ENCODE results near the gene HMSD. TPM values are rescaled to one million over a fixed set of nuclear protein-coding genes. Genes with fewer than 3 reads are reported as not detected.
"Not testable (repeated sequence)": the region's sequence is repeated elsewhere in the genome, so short reads cannot be mapped to it uniquely, and the experiment has no call there.

Gene HMSD
- total and polyA plus RNA-seq, 2 experiments from 2014 or later: not detected

DNA sequence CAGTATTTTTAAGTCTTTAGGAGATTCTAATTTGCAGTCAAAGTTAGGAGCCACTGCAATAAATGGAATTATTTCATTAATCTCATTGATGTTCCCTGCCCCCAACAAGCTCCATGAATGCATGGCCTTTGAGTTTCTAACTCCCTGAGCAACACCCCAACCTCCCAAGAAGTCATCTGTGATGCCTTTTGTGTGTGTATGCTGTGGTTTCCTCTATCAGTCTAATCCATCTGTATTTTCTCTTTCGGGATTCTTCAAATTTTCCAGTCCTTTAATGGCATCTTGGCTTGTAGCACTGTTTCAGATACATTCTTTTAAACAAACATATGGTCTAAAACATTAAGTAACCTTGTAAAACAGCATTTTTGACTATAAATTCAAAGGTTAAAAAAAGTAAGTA is 24.6 kb upstream of the HMSD start:
- H3K4me1 ChIP-seq (ENCODE audit: low read depth): no peaks in the 10 kb centered on the region
- H3K36me3 ChIP-seq: no peaks in the 10 kb centered on the region
- no peak overlapping the region for H3K4me3 ChIP-seq
- TF ChIP-seq, protein P1, sequence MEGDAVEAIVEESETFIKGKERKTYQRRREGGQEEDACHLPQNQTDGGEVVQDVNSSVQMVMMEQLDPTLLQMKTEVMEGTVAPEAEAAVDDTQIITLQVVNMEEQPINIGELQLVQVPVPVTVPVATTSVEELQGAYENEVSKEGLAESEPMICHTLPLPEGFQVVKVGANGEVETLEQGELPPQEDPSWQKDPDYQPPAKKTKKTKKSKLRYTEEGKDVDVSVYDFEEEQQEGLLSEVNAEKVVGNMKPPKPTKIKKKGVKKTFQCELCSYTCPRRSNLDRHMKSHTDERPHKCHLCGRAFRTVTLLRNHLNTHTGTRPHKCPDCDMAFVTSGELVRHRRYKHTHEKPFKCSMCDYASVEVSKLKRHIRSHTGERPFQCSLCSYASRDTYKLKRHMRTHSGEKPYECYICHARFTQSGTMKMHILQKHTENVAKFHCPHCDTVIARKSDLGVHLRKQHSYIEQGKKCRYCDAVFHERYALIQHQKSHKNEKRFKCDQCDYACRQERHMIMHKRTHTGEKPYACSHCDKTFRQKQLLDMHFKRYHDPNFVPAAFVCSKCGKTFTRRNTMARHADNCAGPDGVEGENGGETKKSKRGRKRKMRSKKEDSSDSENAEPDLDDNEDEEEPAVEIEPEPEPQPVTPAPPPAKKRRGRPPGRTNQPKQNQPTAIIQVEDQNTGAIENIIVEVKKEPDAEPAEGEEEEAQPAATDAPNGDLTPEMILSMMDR (IDR thresholded peaks at IDR 0.05; ENCODE audit: low read depth, low read length): no peak
- H3K9me3 ChIP-seq (ENCODE audit: low read depth): no peaks in the 10 kb centered on the region
- DNase-seq (ENCODE audit: low read depth in 1 of 2, low spot score in 1 of 2): peak in 1 of 2 donors; percentile 31
- no peaks in the 10 kb centered on the region for H3K27me3 ChIP-seq
- H3K27ac ChIP-seq: no peak overlapping the region

DNA sequence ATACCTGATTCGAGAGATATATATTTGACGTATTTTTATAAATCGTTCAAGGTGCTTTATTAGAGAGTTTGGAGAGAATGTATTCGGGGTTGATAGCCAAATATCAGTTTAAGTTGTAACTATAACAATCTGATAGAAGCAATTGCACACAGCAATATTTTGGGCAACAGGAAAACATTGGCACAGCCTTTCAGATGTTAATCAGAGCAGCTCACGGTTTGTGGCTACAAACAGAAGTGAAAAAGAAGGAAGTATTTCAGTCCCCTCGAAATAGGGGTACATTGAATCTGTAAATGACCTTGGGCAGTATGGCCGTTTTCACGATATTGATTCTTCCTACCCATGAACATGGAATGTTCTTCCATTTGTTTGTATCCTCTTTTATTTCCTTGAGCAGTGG is 20.8 kb upstream of the HMSD start:
- Histone ChIP-seq H3K4me3 (no peak overlapping the region), H3K9me3 (ENCODE audit: low read depth) (no peaks in the 10 kb centered on the region), H3K4me1 (ENCODE audit: low read depth) (no peaks in the 10 kb centered on the region), H3K27ac (no peak overlapping the region), H3K36me3 (no peaks in the 10 kb centered on the region), H3K27me3 (peaks cover 3% of the 10 kb centered on the region)
- no peak for DNase-seq (ENCODE audit: low read depth in 1 of 2, low spot score in 1 of 2)
- TF ChIP-seq, protein P1 (IDR thresholded peaks at IDR 0.05; ENCODE audit: low read depth, low read length): no peak

DNA sequence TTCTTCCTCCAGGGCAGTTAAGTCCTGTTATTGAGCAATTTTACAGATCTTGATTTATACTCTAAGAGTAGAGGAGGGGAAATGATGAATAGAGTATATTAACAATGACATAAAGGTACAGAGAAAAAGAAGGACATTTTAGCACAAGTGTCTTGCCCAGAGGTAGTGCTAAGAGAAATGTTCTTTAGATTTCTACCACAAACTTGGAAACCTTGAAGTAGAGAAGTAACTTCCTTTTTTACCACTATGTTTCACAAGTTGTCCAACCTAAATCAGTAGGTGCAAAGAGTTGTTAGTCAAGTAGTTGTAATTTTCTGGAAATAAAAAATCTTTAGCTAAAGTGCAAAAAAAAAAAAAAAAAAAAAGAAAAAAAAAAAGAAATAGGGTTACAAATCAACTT is 19.7 kb upstream of the HMSD start:
- H3K9me3 ChIP-seq (ENCODE audit: low read depth); H3K36me3 ChIP-seq; H3K27ac ChIP-seq; H3K4me3 ChIP-seq; H3K4me1 ChIP-seq (ENCODE audit: low read depth); DNase-seq (ENCODE audit: low read depth in 1 of 2, low spot score in 1 of 2); H3K27me3 ChIP-seq: not testable (repeated sequence)

DNA sequence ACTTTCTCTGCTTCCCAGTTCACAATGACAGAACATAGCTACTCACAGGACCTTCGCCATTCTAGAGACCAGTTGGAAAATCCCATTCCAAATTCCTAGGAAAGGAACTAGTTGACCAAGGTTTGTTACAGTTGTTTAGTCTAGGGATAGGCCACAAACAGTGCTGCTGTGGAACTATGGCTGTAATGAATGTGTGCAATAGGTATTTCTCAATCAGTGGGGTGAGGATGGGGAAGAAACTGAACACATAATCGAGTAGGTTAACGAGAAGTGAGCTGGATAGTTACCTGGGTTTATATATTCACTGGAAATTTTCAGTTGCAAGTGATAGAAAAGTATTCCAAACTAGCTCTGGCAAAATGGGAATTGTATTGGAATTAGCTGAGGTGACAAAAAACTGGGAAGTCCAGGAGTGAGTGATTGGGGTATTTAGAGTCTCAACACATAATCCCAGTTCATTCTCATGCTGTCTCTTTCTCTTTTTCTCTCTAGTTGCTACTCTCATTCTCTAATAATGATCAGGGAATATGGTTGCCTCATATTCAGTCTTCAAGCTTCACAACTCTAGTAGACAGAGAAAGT is 18.2 kb upstream of the HMSD start:
- Histone ChIP-seq H3K4me1 (ENCODE audit: low read depth) (no peaks in the 10 kb centered on the region), H3K4me3 (no peak overlapping the region), H3K27ac (no peak overlapping the region), H3K27me3 (peaks cover 15% of the 10 kb centered on the region), H3K9me3 (ENCODE audit: low read depth) (no peaks in the 10 kb centered on the region), H3K36me3 (no peaks in the 10 kb centered on the region)
- DNase-seq (ENCODE audit: low read depth in 1 of 2, low spot score in 1 of 2): no peak
- TF ChIP-seq, protein P1 (IDR thresholded peaks at IDR 0.05; ENCODE audit: low read depth, low read length): no peak

GRCh38 chr18:63936156-63936931 is 12.8 kb upstream of the HMSD start:
- TF ChIP-seq, protein P1 (IDR thresholded peaks at IDR 0.05; ENCODE audit: low read depth, low read length): peak; percentile 72
- Histone ChIP-seq H3K4me1 (ENCODE audit: low read depth) (no peaks in the 10 kb centered on the region), H3K36me3 (no peaks in the 10 kb centered on the region), H3K4me3 (peak overlapping the region; percentile 31), H3K27me3 (peaks cover 42% of the 10 kb centered on the region), H3K27ac (no peak overlapping the region), H3K9me3 (ENCODE audit: low read depth) (no peaks in the 10 kb centered on the region)
- DNase-seq (ENCODE audit: low read depth in 1 of 2, low spot score in 1 of 2): peak; percentile 83 to 85

- Histone ChIP-seq H3K27me3 (peaks cover 42% of the 10 kb centered on the region), H3K9me3 (ENCODE audit: low read depth) (no peaks in the 10 kb centered on the region), H3K27ac (no peak overlapping the region), H3K36me3 (no peaks in the 10 kb centered on the region), H3K4me3 (peak overlapping the region; percentile 31), H3K4me1 (ENCODE audit: low read depth) (no peaks in the 10 kb centered on the region)
- TF ChIP-seq, protein P1 (IDR thresholded peaks at IDR 0.05; ENCODE audit: low read depth, low read length): no peak
- DNase-seq (ENCODE audit: low read depth in 1 of 2, low spot score in 1 of 2): no peak
Observed at GRCh38 chr18:63936932-63937393, 12.1 kb upstream of the HMSD start.

All from cardiac muscle cell (in vitro differentiated cells and primary cell).